DND-41 (cell line): ENCODE results near the gene ARHGAP27.

ENCODE experiments used
- ATAC-seq: fragments of 200-7000 bp; cut with Tn5 transposase; 3 replicates; pipeline ENCODE4 v1.9.1; 2021; ENCODE audit warnings: low read depth; ENCODE audit not compliant: insufficient read depth
- DNase-seq: peaks from one replicate; pipeline ENCODE4 v3.0.0-alpha.2; 2020
- H2AFZ ChIP-seq: 2 replicates; pipeline ENCODE4 v1.6.0; 2012; ENCODE audit warnings: low read depth, low read length
- H3K27ac ChIP-seq: 2 replicates; pipeline ENCODE4 v1.5.1; 2012; ENCODE audit warnings: low read length, inconsistent platforms
- H3K27me3 ChIP-seq: fragments of 200-600 bp; sonication (generic); 2 replicates; pipeline ENCODE4 v1.6.0; 2012; ENCODE audit warnings: low read length, mild to moderate bottlenecking, inconsistent platforms; ENCODE audit not compliant: insufficient read depth, poor library complexity
- H3K36me3 ChIP-seq: 2 replicates; pipeline ENCODE4 v1.5.1; 2012; ENCODE audit warnings: low read length, inconsistent platforms; ENCODE audit not compliant: insufficient read depth
- H3K4me1 ChIP-seq: 2 replicates; pipeline ENCODE4 v1.5.1; 2012; ENCODE audit warnings: mild to moderate bottlenecking, low read length; ENCODE audit not compliant: insufficient read depth
- H3K4me2 ChIP-seq: 2 replicates; pipeline ENCODE4 v1.6.0; 2012; ENCODE audit warnings: mild to moderate bottlenecking, moderate library complexity, low read length, inconsistent platforms; ENCODE audit not compliant: insufficient read depth
- H3K4me3 ChIP-seq, 2 experiments: fragments of 200-600 bp in 1 of 2; shearing (Covaris generic) in 1 of 2; 2 replicates each; pipeline ENCODE4 v1.5.1; 2012 to 2016; ENCODE audit warnings: inconsistent platforms in 2 of 2, low read length in 2 of 2, mild to moderate bottlenecking in 2 of 2, low read depth in 1 of 2, moderate library complexity in 1 of 2
- H3K79me2 ChIP-seq: 2 replicates; pipeline ENCODE4 v1.6.0; 2012; ENCODE audit warnings: low read length, inconsistent platforms; ENCODE audit not compliant: insufficient read depth
- H3K9ac ChIP-seq: 2 replicates; pipeline ENCODE4 v1.6.0; 2012; ENCODE audit warnings: low read depth, mild to moderate bottlenecking, inconsistent platforms, low read length, moderate library complexity
- H3K9me3 ChIP-seq: 2 replicates; pipeline ENCODE4 v1.5.1; 2012; ENCODE audit warnings: low read length, moderate library complexity, mild to moderate bottlenecking, inconsistent platforms; ENCODE audit not compliant: insufficient read depth, severe bottlenecking
- H4K20me1 ChIP-seq: 2 replicates; pipeline ENCODE4 v1.6.0; 2012; ENCODE audit warnings: low read length; ENCODE audit not compliant: insufficient read depth
- EZH2 ChIP-seq: IDR thresholded peaks from 3 replicates; pipeline ENCODE4 v1.6.1; 2012; ENCODE audit warnings: borderline replicate concordance, low read depth, mild to moderate bottlenecking, moderate library complexity, low read length, inconsistent platforms; ENCODE audit not compliant: severe bottlenecking
- TF ChIP-seq, protein P1 (sequence below): IDR thresholded peaks from 2 replicates; pipeline ENCODE4 v1.5.1; 2012; ENCODE audit warnings: borderline replicate concordance, low read length, moderate library complexity, mild to moderate bottlenecking; ENCODE audit not compliant: poor library complexity, severe bottlenecking; ENCODE audit errors: extremely low read depth

Gene ARHGAP27

DNA sequence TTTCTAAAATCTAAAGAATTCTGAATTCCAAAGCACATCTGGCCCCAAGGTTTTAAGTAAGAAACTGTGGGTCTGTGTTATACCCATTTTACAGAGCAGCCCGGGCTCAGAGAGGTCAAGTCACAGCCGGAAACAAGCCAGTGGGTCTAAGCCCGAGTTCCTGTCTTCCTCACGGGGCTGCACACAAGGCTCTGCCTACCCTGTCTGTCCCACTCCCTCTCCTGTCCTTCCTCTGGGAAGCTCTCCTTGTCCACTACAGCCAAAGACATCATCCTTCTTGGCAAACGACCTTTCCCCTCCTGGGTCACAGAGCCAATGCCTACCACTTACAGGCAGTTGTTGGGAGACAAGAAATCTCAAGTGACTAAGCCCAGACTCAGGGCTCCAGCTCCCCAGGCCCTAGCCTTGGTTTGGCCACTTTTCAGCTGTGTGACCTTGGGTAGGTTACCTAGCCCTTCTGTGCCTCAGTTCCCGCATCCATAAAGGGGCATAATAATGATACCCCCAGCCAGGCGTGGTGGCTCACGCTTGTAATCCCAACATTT lies 60.3 kb downstream of the ARHGAP27 start:
- Histone ChIP-seq H4K20me1 (no peaks in the 10 kb centered on the region), H3K4me3 (no peak overlapping the region), H3K27ac (no peak overlapping the region), H3K79me2 (no peaks in the 10 kb centered on the region), H3K9me3 (no peaks in the 10 kb centered on the region), H3K36me3 (no peaks in the 10 kb centered on the region), H2AFZ (no peak overlapping the region), H3K9ac (no peak overlapping the region), H3K27me3 (no peaks in the 10 kb centered on the region), H3K4me2 (no peak overlapping the region), H3K4me1 (no peaks in the 10 kb centered on the region)
- TF ChIP-seq, protein P1, sequence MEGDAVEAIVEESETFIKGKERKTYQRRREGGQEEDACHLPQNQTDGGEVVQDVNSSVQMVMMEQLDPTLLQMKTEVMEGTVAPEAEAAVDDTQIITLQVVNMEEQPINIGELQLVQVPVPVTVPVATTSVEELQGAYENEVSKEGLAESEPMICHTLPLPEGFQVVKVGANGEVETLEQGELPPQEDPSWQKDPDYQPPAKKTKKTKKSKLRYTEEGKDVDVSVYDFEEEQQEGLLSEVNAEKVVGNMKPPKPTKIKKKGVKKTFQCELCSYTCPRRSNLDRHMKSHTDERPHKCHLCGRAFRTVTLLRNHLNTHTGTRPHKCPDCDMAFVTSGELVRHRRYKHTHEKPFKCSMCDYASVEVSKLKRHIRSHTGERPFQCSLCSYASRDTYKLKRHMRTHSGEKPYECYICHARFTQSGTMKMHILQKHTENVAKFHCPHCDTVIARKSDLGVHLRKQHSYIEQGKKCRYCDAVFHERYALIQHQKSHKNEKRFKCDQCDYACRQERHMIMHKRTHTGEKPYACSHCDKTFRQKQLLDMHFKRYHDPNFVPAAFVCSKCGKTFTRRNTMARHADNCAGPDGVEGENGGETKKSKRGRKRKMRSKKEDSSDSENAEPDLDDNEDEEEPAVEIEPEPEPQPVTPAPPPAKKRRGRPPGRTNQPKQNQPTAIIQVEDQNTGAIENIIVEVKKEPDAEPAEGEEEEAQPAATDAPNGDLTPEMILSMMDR, result no peak
- TF ChIP-seq EZH2, result no peak
- no peak for ATAC-seq
- DNase-seq, result no peak

DNA sequence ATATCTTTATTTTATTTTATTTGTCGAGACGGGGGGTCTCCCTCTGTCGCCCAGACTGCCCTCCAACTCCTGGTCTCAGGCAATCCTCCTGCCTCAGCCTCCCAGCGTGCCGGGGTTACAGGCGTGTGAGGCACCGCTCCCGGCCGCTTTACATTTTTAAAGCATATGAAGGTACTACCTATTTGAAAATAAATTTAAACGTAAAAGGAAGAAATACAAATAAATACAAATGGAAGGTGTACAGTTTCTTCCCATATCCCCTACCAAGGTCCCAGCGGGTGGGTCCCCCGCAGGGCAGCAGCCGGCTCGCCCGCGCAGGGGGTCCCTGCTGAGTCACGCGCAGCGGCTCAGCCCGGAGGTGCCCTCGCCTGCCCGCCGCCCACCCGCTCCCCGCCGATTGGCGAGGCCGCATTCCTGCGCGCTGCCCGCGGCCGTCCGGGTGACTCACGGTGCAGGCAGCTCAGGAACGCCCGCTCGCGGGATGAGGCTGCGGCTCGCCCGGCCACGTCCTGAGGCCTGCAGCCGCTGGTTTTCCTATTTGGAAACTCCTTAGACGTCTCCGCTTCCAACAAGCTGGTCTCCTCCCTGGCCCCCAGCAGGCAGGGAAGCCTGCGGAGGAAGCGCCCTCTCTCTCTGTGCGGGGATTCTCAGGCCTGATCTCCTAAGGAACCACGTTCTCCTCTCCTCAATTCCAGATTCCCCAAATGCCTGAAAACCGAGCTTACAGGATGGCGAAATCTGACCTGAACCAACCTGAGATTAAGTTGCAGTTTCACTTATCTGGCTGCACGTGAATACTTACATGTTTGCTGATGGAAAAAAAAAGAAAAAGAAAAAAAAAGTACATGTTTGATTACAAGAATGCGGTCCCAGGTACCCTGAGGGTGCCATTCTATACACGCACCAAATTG lies 61.0 kb downstream of the ARHGAP27 start:
- H3K9me3 ChIP-seq, result no peaks in the 10 kb centered on the region
- H2AFZ ChIP-seq, result no peak overlapping the region
- H3K79me2 ChIP-seq, result no peaks in the 10 kb centered on the region
- no peak overlapping the region for H3K4me3 ChIP-seq
- no peak overlapping the region for H3K9ac ChIP-seq
- H3K27ac ChIP-seq, result no peak overlapping the region
- H3K4me2 ChIP-seq, result no peak overlapping the region
- H3K4me1 ChIP-seq, result no peaks in the 10 kb centered on the region
- ATAC-seq (no peak), DNase-seq (no peak)
- H3K36me3 ChIP-seq, result no peaks in the 10 kb centered on the region
- H4K20me1 ChIP-seq, result no peaks in the 10 kb centered on the region
- H3K27me3 ChIP-seq, result no peaks in the 10 kb centered on the region
- TF ChIP-seq EZH2, result no peak
- TF ChIP-seq, protein P1, result no peak

DNA sequence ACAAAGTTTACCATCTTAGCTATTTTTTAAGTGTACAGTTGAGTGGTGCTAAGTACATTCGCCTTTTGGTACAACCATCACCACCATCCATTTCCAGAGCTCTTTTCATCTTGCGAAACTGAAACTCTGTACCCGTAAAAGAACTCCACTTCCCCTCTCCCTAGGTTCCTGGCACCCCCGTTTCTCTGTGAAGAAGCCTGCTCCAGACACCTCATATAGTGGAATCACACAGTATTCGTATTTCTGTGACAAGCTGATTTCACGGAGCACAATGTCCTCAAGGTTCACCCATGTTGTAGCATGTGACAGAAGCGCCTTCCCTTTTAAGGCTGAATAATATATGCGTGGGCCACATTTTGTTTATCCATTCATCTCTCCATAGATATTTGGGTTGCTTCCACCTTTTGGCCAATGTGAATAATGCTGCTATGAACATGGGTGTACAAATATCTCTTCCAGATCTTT lies 61.7 kb downstream of the ARHGAP27 start:
- TF ChIP-seq, protein P1, result no peak
- TF ChIP-seq EZH2, result no peak
- H4K20me1 ChIP-seq, result no peaks in the 10 kb centered on the region
- DNase-seq (no peak), ATAC-seq (no peak)
- H3K4me3 ChIP-seq, result no peak overlapping the region
- H3K36me3 ChIP-seq, result no peaks in the 10 kb centered on the region
- no peak overlapping the region for H3K4me2 ChIP-seq
- no peak overlapping the region for H3K9ac ChIP-seq
- H3K27ac ChIP-seq, result no peak overlapping the region
- H2AFZ ChIP-seq, result no peak overlapping the region
- no peaks in the 10 kb centered on the region for H3K4me1 ChIP-seq
- H3K27me3 ChIP-seq, result no peaks in the 10 kb centered on the region
- H3K79me2 ChIP-seq, result no peaks in the 10 kb centered on the region
- no peaks in the 10 kb centered on the region for H3K9me3 ChIP-seq
